HepG2 (cell line): ENCODE results near the gene C14orf119. TPM values are rescaled to one million over a fixed set of nuclear protein-coding genes. Genes with fewer than 3 reads are reported as not detected.

Source experiments
- HOMEZ ChIP-seq: IDR thresholded peaks from 2 replicates; pipeline ENCODE4 v1.6.1; 2016; ENCODE audit warnings: low read depth
- MEIS1 ChIP-seq: sonication (generic); formaldehyde crosslinking; IDR thresholded peaks from 2 replicates; pipeline ENCODE4 v1.9.0; 2021; ENCODE audit warnings: mild to moderate bottlenecking, missing genetic modification reagents, moderate library complexity, borderline replicate concordance
- NRL ChIP-seq: sonication (generic); formaldehyde crosslinking; IDR thresholded peaks from 2 replicates; pipeline ENCODE4 v1.5.0; 2020; ENCODE audit warnings: missing genetic modification reagents, mild to moderate bottlenecking, moderate library complexity, borderline replicate concordance
- POGK ChIP-seq: sonication (generic); formaldehyde crosslinking; conservative IDR thresholded peaks from 2 replicates; pipeline ENCODE4 v1.8.0; 2022; ENCODE audit warnings: mild to moderate bottlenecking, moderate library complexity, missing genetic modification reagents
- SNAPC4 ChIP-seq: sonication (generic); formaldehyde crosslinking; IDR thresholded peaks from 2 replicates; pipeline ENCODE4 v1.4.0; 2020; ENCODE audit warnings: mild to moderate bottlenecking, missing genetic modification reagents
- TFDP2 ChIP-seq: sonication (generic); formaldehyde crosslinking; IDR thresholded peaks from 2 replicates; pipeline ENCODE4 v1.4.0; 2020; ENCODE audit warnings: missing genetic modification reagents
- TMF1 ChIP-seq: sonication (generic); formaldehyde crosslinking; IDR thresholded peaks from 2 replicates; pipeline ENCODE4 v1.8.1; 2022; ENCODE audit warnings: low read depth, missing genetic modification reagents
- TRIM24 ChIP-seq: sonication (generic); formaldehyde crosslinking; IDR thresholded peaks from 2 replicates; pipeline ENCODE4 v1.8.0; 2022; ENCODE audit warnings: mild to moderate bottlenecking, missing genetic modification reagents
- YEATS2 ChIP-seq: sonication (generic); formaldehyde crosslinking; IDR thresholded peaks from 2 replicates; pipeline ENCODE4 v1.4.0; 2020; ENCODE audit warnings: missing genetic modification reagents, borderline replicate concordance
- ZNF281 ChIP-seq: sonication (generic); formaldehyde crosslinking; IDR thresholded peaks from 2 replicates; pipeline ENCODE4 v1.4.0; 2020; ENCODE audit warnings: missing genetic modification reagents, borderline replicate concordance
- ZNF558 ChIP-seq: sonication (generic); formaldehyde crosslinking; IDR thresholded peaks from 2 replicates; pipeline ENCODE4 v1.9.0; 2022; ENCODE audit warnings: mild to moderate bottlenecking, missing genetic modification reagents, borderline replicate concordance
- ZNF616 ChIP-seq: sonication (generic); formaldehyde crosslinking; IDR thresholded peaks from 2 replicates; pipeline ENCODE4 v1.5.0; 2020; ENCODE audit warnings: low read depth, mild to moderate bottlenecking, missing genetic modification reagents
- ZNF713 ChIP-seq: sonication (generic); formaldehyde crosslinking; IDR thresholded peaks from 2 replicates; pipeline ENCODE4 v1.4.0; 2020; ENCODE audit warnings: mild to moderate bottlenecking, missing genetic modification reagents
- ZNF720 ChIP-seq: sonication (generic); formaldehyde crosslinking; IDR thresholded peaks from 2 replicates; pipeline ENCODE4 v1.4.0; 2020; ENCODE audit warnings: missing genetic modification reagents
- polyA plus RNA-seq, 8 experiments: library from polyadenylated mRNA; depleted of rRNA in 3 of 8; stranded (reverse) in 7 of 8; unstranded in 1 of 8; fragments of >200 nt; fragmentation: Illumina TruSeq in 4 of 8; extraction: Trizol in 4 of 8; gene quantifications; 2 replicates each; pipeline versions ENCODE4 v1.2.1 to v1.2.3, GENCODE V29; 2011 to 2016; ENCODE audit warnings: low read depth in 4 of 8, missing spikeins in 1 of 8, mixed read lengths in 1 of 8; ENCODE audit not compliant: insufficient read depth in 1 of 8
- total RNA-seq, 5 experiments: library from RNA; depleted of rRNA; stranded (reverse); fragments of >200 nt; fragmentation: Illumina TruSeq; extraction: Trizol; gene quantifications; 2 replicates each; pipeline ENCODE4 v1.2.3, GENCODE V29; 2016; ENCODE audit warnings: low read depth in 1 of 5

The C14orf119 gene
- total and polyA plus RNA-seq, 2 of the 13 experiments (the other 11 are each of a cell fraction or from before 2014, with no cell fraction given), result 117 to 206 TPM

GRCh38 chr14:23068789-23069412, 26.4 kb upstream of the C14orf119 start (continued):
- no peak for TF ChIP-seq SNAPC4
- TF ChIP-seq ZNF616, result no peak
- TF ChIP-seq ZNF558, result no peak
- TF ChIP-seq TFDP2 (CRISPR knock-in tag), result peak; percentile 95
- 0 out of 2 replicates have a peak, but pooled peaks have one; percentile 26 for TF ChIP-seq ZNF281 (CRISPR knock-in tag)
- TF ChIP-seq HOMEZ, result peak; percentile 85
- TF ChIP-seq TRIM24, result no peak
- no peak; the same call in 1 of the 2 replicates for TF ChIP-seq TMF1
- peak; percentile 74; the same call in 1 of the 2 replicates for TF ChIP-seq YEATS2 (CRISPR knock-in tag)
- TF ChIP-seq ZNF720 (CRISPR knock-in tag), result no peak
- TF ChIP-seq POGK, result 0 out of 2 replicates have a peak, but pooled peaks have one; percentile 75
- no peak for TF ChIP-seq NRL (CRISPR knock-in tag)
- TF ChIP-seq ZNF713 (CRISPR knock-in tag), result no peak
- peak; percentile 64; the same call in 1 of the 2 replicates for TF ChIP-seq MEIS1
